ENCODE measurements around the gene TMTC2. TPM values are rescaled to one million over a fixed set of nuclear protein-coding genes. Genes with fewer than 3 reads are reported as not detected.

TMTC2 gene
- total RNA-seq, 2 donors from 2014 or later: 2.9 to 3.2 TPM

- H3K4me1 ChIP-seq: no peaks in the 10 kb centered on the region
- no peaks in the 10 kb centered on the region for H3K27me3 ChIP-seq
- no peaks in the 10 kb centered on the region for H3K9me3 ChIP-seq
- no peak for DNase-seq (ENCODE audit: low spot score)
- no peaks in the 10 kb centered on the region for H3K36me3 ChIP-seq
- H3K27ac ChIP-seq: no peak overlapping the region
- TF ChIP-seq, protein P1, sequence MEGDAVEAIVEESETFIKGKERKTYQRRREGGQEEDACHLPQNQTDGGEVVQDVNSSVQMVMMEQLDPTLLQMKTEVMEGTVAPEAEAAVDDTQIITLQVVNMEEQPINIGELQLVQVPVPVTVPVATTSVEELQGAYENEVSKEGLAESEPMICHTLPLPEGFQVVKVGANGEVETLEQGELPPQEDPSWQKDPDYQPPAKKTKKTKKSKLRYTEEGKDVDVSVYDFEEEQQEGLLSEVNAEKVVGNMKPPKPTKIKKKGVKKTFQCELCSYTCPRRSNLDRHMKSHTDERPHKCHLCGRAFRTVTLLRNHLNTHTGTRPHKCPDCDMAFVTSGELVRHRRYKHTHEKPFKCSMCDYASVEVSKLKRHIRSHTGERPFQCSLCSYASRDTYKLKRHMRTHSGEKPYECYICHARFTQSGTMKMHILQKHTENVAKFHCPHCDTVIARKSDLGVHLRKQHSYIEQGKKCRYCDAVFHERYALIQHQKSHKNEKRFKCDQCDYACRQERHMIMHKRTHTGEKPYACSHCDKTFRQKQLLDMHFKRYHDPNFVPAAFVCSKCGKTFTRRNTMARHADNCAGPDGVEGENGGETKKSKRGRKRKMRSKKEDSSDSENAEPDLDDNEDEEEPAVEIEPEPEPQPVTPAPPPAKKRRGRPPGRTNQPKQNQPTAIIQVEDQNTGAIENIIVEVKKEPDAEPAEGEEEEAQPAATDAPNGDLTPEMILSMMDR (IDR thresholded peaks at IDR 0.05): no peak
- no peak overlapping the region for H3K4me3 ChIP-seq
Measured at GRCh38 chr12:82870771-82871377, 184.2 kb downstream of the TMTC2 start.

DNA sequence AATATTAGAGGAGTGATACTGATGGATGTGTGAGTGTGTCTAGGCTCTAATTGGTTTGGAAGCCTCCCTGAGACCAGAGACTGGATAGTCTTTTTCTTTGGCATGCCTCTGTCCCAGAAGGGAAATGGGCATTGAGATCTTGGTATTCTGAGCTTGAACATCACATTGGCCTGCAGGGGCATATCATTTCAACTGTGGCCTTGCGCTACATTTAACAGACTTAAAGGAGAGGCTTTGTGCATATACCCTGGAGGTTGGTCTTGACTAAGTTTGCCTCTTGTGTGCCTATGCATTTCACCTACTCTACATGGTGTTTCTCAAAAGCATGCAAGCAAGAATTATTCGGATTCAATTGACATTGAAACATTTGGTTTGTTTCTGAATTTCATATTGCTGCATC, 185.4 kb downstream of the TMTC2 start:
- Histone ChIP-seq H3K27ac (no peak overlapping the region), H3K4me1 (no peaks in the 10 kb centered on the region), H3K4me3 (no peak overlapping the region), H3K9me3 (no peaks in the 10 kb centered on the region), H3K27me3 (no peaks in the 10 kb centered on the region), H3K36me3 (no peaks in the 10 kb centered on the region)
- TF ChIP-seq, protein P1 (IDR thresholded peaks at IDR 0.05): no peak
- no peak for DNase-seq (ENCODE audit: low spot score)

GRCh38 chr12:82873309-82873708, 186.6 kb downstream of the TMTC2 start:
- H3K36me3 ChIP-seq: no peaks in the 10 kb centered on the region
- no peaks in the 10 kb centered on the region for H3K9me3 ChIP-seq
- no peaks in the 10 kb centered on the region for H3K4me1 ChIP-seq
- TF ChIP-seq, protein P1 (IDR thresholded peaks at IDR 0.05): no peak
- no peaks in the 10 kb centered on the region for H3K27me3 ChIP-seq
- no peak overlapping the region for H3K27ac ChIP-seq
- H3K4me3 ChIP-seq: no peak overlapping the region
- no peak for DNase-seq (ENCODE audit: low spot score)

- no peaks in the 10 kb centered on the region for H3K36me3 ChIP-seq
- H3K27ac ChIP-seq: no peak overlapping the region
- DNase-seq (ENCODE audit: low spot score): no peak
- TF ChIP-seq, protein P1 (IDR thresholded peaks at IDR 0.05): no peak
- H3K4me1 ChIP-seq: no peaks in the 10 kb centered on the region
- H3K4me3 ChIP-seq: no peak overlapping the region
- no peaks in the 10 kb centered on the region for H3K9me3 ChIP-seq
- no peaks in the 10 kb centered on the region for H3K27me3 ChIP-seq
Measured at GRCh38 chr12:82873951-82874350, 187.2 kb downstream of the TMTC2 start.

GRCh38 chr12:82874945-82875344, 188.2 kb downstream of the TMTC2 start:
- H3K27me3 ChIP-seq: no peaks in the 10 kb centered on the region
- TF ChIP-seq, protein P1 (IDR thresholded peaks at IDR 0.05): no peak
- no peaks in the 10 kb centered on the region for H3K9me3 ChIP-seq
- no peak for DNase-seq (ENCODE audit: low spot score)
- H3K4me1 ChIP-seq: no peaks in the 10 kb centered on the region
- no peaks in the 10 kb centered on the region for H3K36me3 ChIP-seq
- H3K4me3 ChIP-seq: no peak overlapping the region
- no peak overlapping the region for H3K27ac ChIP-seq

- Histone ChIP-seq H3K9me3 (no peaks in the 10 kb centered on the region), H3K4me1 (no peaks in the 10 kb centered on the region), H3K4me3 (no peak overlapping the region), H3K27me3 (no peaks in the 10 kb centered on the region), H3K27ac (no peak overlapping the region), H3K36me3 (no peaks in the 10 kb centered on the region)
- TF ChIP-seq, protein P1 (IDR thresholded peaks at IDR 0.05): no peak
- no peak for DNase-seq (ENCODE audit: low spot score)
Measured at GRCh38 chr12:82876075-82876474, 189.4 kb downstream of the TMTC2 start.
